ENCODE results near the gene NSUN7.

- TF ChIP-seq CC2D1A (CRISPR knock-in tag; IDR thresholded peaks at IDR 0.05) = no peak
- TF ChIP-seq FOXJ3 (CRISPR knock-in tag; IDR thresholded peaks at IDR 0.05; ENCODE audit: borderline replicate concordance) = no peak
- TF ChIP-seq POLR2AphosphoS5 (IDR thresholded peaks at IDR 0.05; ENCODE audit: low read depth, low read length) = no peak
- no peak for TF ChIP-seq IRF9 (CRISPR knock-in tag; IDR thresholded peaks at IDR 0.05; ENCODE audit: borderline replicate concordance)
- no peak for TF ChIP-seq MAX (IDR thresholded peaks at IDR 0.05)
- TF ChIP-seq CREB3 (CRISPR knock-in tag; IDR thresholded peaks at IDR 0.05) = no peak
- TF ChIP-seq MTA3 (CRISPR knock-in tag; IDR thresholded peaks at IDR 0.05) = no peak
- TF ChIP-seq REST (IDR thresholded peaks at IDR 0.05; ENCODE audit: borderline replicate concordance in 1 of 2, low read depth in 1 of 2, low read length in 2 of 2) = no peak
- TF ChIP-seq ZNF772 (CRISPR knock-in tag; IDR thresholded peaks at IDR 0.05) = no peak
- no peak for TF ChIP-seq IRF2 (CRISPR knock-in tag; IDR thresholded peaks at IDR 0.05)
- TF ChIP-seq EZH2 (conservative IDR thresholded peaks at IDR 0.05; ENCODE audit: low read depth, low read length) = no peak
- TF ChIP-seq POLR2AphosphoS2 (IDR thresholded peaks at IDR 0.05; ENCODE audit: low read depth, low read length) = no peak
Measured at GRCh38 chr4:40812856-40813255, 63.1 kb downstream of the NSUN7 start.

Measured in HepG2 (cell line).